GM23338 (cell line): ENCODE results near the gene CSPG5. TPM values are rescaled to one million over a fixed set of nuclear protein-coding genes. Genes with fewer than 3 reads are reported as not detected.

Experiments used
- ATAC-seq: fragments of 200-7000 bp; cut with Tn5 transposase; 3 replicates; pipeline ENCODE4 v1.9.1; 2020
- DNase-seq: peaks from one replicate; pipeline ENCODE4 v3.0.0-alpha.2; 2015; ENCODE audit warnings: low spot score
- H2AFZ ChIP-seq: fragments of 200-600 bp; sonication (generic); 2 replicates; pipeline ENCODE4 v1.8.0; 2016; ENCODE audit warnings: antibody characterized with exemption, mild to moderate bottlenecking, moderate library complexity
- H3F3A ChIP-seq: fragments of 200-600 bp; sonication (generic); replicated peaks from 2 replicates; pipeline ENCODE4 v1.8.0; 2017; ENCODE audit warnings: antibody characterized with exemption, mixed run types, low read depth
- H3K27ac ChIP-seq: fragments of 200-600 bp; sonication (generic); 2 replicates; pipeline ENCODE4 v1.6.1; 2016; ENCODE audit warnings: low read depth
- H3K27me3 ChIP-seq: fragments of 200-600 bp; sonication (generic); 2 replicates; pipeline ENCODE4 v1.8.0; 2016; ENCODE audit warnings: mild to moderate bottlenecking, mixed run types, moderate library complexity; ENCODE audit not compliant: insufficient read depth
- H3K36me3 ChIP-seq: fragments of 200-600 bp; sonication (generic); 2 replicates; pipeline ENCODE4 v1.8.0; 2016; ENCODE audit warnings: mild to moderate bottlenecking; ENCODE audit not compliant: insufficient read depth
- H3K4me1 ChIP-seq: fragments of 200-600 bp; sonication (generic); 2 replicates; pipeline ENCODE4 v1.8.0; 2016; ENCODE audit warnings: mild to moderate bottlenecking, moderate library complexity; ENCODE audit not compliant: insufficient read depth
- H3K4me2 ChIP-seq: fragments of 200-600 bp; sonication (generic); 2 replicates; pipeline ENCODE4 v1.7.1; 2017; ENCODE audit warnings: mixed run types
- H3K4me3 ChIP-seq: fragments of 200-600 bp; sonication (generic); 2 replicates; pipeline ENCODE4 v1.6.1; 2016; ENCODE audit warnings: mixed run types
- H3K79me2 ChIP-seq: fragments of 200-600 bp; sonication (generic); replicated peaks from 2 replicates; pipeline ENCODE4 v1.8.0; 2017; ENCODE audit warnings: mild to moderate bottlenecking; ENCODE audit not compliant: insufficient read depth
- H3K9me2 ChIP-seq: fragments of 200-600 bp; sonication (generic); 2 replicates; pipeline ENCODE4 v1.8.0; 2017; ENCODE audit not compliant: insufficient read depth
- H4K20me1 ChIP-seq: fragments of 200-600 bp; sonication (generic); replicated peaks from 2 replicates; pipeline ENCODE4 v1.8.0; 2017; ENCODE audit warnings: mild to moderate bottlenecking; ENCODE audit not compliant: insufficient read depth
- H3K27ac Mint-ChIP-seq: 2 replicates; pipeline ENCODE4 v1.8.0; 2020; ENCODE audit warnings: inconsistent platforms, mild to moderate bottlenecking, moderate library complexity, mixed read lengths
- H3K27me3 Mint-ChIP-seq: 3 replicates; pipeline ENCODE4 v1.8.0; 2022; ENCODE audit warnings: low read depth, mild to moderate bottlenecking, moderate library complexity, mixed read lengths, inconsistent platforms; ENCODE audit not compliant: insufficient read depth, poor library complexity
- H3K36me3 Mint-ChIP-seq: 3 replicates; pipeline ENCODE4 v1.8.0; 2021; ENCODE audit warnings: low read depth, mild to moderate bottlenecking, inconsistent platforms, moderate library complexity, mixed read lengths
- H3K4me1 Mint-ChIP-seq: 3 replicates; pipeline ENCODE4 v1.8.0; 2020; ENCODE audit warnings: mild to moderate bottlenecking, inconsistent platforms, mixed read lengths
- H3K4me3 Mint-ChIP-seq: 3 replicates; pipeline ENCODE4 v1.8.0; 2021; ENCODE audit warnings: moderate library complexity, mild to moderate bottlenecking, inconsistent platforms, mixed read lengths
- H3K9me3 Mint-ChIP-seq: 3 replicates; pipeline ENCODE4 v1.8.0; 2020; ENCODE audit warnings: moderate library complexity, mild to moderate bottlenecking, inconsistent platforms, mixed read lengths
- CREB1 ChIP-seq: fragments of 250-450 bp; sonication (Bioruptor Pico); IDR thresholded peaks from 2 replicates; pipeline ENCODE4 v1.5.0; 2020; ENCODE audit warnings: low read depth, mild to moderate bottlenecking, moderate library complexity
- ETS1 ChIP-seq: IDR thresholded peaks from 2 replicates; pipeline ENCODE4 v1.6.1; 2016; ENCODE audit warnings: antibody characterized with exemption
- EZH2 ChIP-seq: fragments of 200-600 bp; sonication (generic); IDR thresholded peaks from one replicate; pipeline ENCODE4 v1.8.0; 2017; ENCODE audit warnings: antibody characterized with exemption, mild to moderate bottlenecking, low read depth; ENCODE audit not compliant: unreplicated experiment
- EZH2phosphoT487 ChIP-seq: fragments of 200-600 bp; sonication (generic); IDR thresholded peaks from one replicate; pipeline ENCODE4 v1.8.1; 2018; ENCODE audit warnings: antibody characterized with exemption; ENCODE audit not compliant: unreplicated experiment
- JUNB ChIP-seq: IDR thresholded peaks from one replicate; pipeline ENCODE4 v1.6.1; 2016; ENCODE audit warnings: antibody characterized with exemption; ENCODE audit not compliant: unreplicated experiment
- NANOG ChIP-seq: IDR thresholded peaks from 2 replicates; pipeline ENCODE4 v1.6.1; 2016; ENCODE audit warnings: antibody characterized with exemption, borderline replicate concordance
- POLR2AphosphoS5 ChIP-seq: IDR thresholded peaks from 2 replicates; pipeline ENCODE4 v1.6.1; 2016; ENCODE audit warnings: antibody characterized with exemption, low read depth
- STAT1 ChIP-seq: IDR thresholded peaks from one replicate; pipeline ENCODE4 v1.6.1; 2016; ENCODE audit warnings: antibody characterized with exemption; ENCODE audit not compliant: unreplicated experiment
- ZNF114 ChIP-seq: fragments of 250-450 bp; sonication (Bioruptor Pico); IDR thresholded peaks from 2 replicates; pipeline ENCODE4 v1.5.0; 2020; ENCODE audit warnings: mild to moderate bottlenecking, moderate library complexity
- ZNF331 ChIP-seq: fragments of 250-450 bp; sonication (Bioruptor Pico); IDR thresholded peaks from 2 replicates; pipeline ENCODE4 v1.5.0; 2020; ENCODE audit warnings: low read depth, mild to moderate bottlenecking, moderate library complexity
- ZNF462 ChIP-seq: fragments of 250-450 bp; sonication (Bioruptor Pico); IDR thresholded peaks from 2 replicates; pipeline ENCODE4 v1.5.0; 2020; ENCODE audit warnings: mild to moderate bottlenecking, moderate library complexity
- polyA plus RNA-seq: library from polyadenylated mRNA; unstranded; fragments of >200 nt; fragmentation: Nextera tagmentation; extraction: Ambion mirVana; gene quantifications from 2 replicates; pipeline ENCODE4 v1.2.1, GENCODE V29; 2016
- total RNA-seq: library from RNA; depleted of rRNA; stranded (reverse); fragments of >200 nt; shearing (Covaris generic); gene quantifications from 2 replicates; pipeline ENCODE4 v1.2.3, GENCODE V29; 2014
- TF ChIP-seq, protein P1 (sequence below), 2 experiments: fragments of 200-600 bp in 1 of 2; sonication (generic) in 1 of 2; conservative IDR thresholded peaks; 2 replicates each; pipeline versions ENCODE4 v1.5.1 to v1.6.1; 2016 to 2017; ENCODE audit warnings: antibody characterized with exemption in 2 of 2, low read depth in 2 of 2, mild to moderate bottlenecking in 2 of 2, moderate library complexity in 1 of 2
- TF ChIP-seq, protein P2 (sequence below): IDR thresholded peaks from one replicate; pipeline ENCODE4 v1.6.1; 2018; ENCODE audit warnings: antibody characterized with exemption; ENCODE audit not compliant: unreplicated experiment

CSPG5 gene
- total and polyA plus RNA-seq, 2 experiments from 2014 or later = 0.86 to 4.3 TPM

- Histone ChIP-seq H3K4me2 (no peak overlapping the region), H3K27ac (peak overlapping the region; percentile 39; the same call in 1 of the 2 replicates), H3K9me2 (no peaks in the 10 kb centered on the region), H3F3A (peaks cover 30% of the 10 kb centered on the region; the same call in 1 of the 2 replicates), H3K4me1 (peaks cover 8% of the 10 kb centered on the region; the same call in 1 of the 2 replicates), H3K36me3 (peaks cover 43% of the 10 kb centered on the region), H3K4me3 (no peak overlapping the region), H4K20me1 (peaks cover 9% of the 10 kb centered on the region), H3K79me2 (no peaks in the 10 kb centered on the region), H2AFZ (no peak overlapping the region), H3K27me3 (peaks cover 2% of the 10 kb centered on the region; the same call in 1 of the 2 replicates)
- TF ChIP-seq ZNF462 (no peak), JUNB (no peak), CREB1 (no peak), ZNF331 (no peak), NANOG (no peak), ZNF114 (CRISPR knock-in tag) (no peak), ETS1 (no peak), POLR2AphosphoS5 (no peak), STAT1 (no peak), EZH2phosphoT487 (no peak), EZH2 (no peak)
- TF ChIP-seq, protein P1, sequence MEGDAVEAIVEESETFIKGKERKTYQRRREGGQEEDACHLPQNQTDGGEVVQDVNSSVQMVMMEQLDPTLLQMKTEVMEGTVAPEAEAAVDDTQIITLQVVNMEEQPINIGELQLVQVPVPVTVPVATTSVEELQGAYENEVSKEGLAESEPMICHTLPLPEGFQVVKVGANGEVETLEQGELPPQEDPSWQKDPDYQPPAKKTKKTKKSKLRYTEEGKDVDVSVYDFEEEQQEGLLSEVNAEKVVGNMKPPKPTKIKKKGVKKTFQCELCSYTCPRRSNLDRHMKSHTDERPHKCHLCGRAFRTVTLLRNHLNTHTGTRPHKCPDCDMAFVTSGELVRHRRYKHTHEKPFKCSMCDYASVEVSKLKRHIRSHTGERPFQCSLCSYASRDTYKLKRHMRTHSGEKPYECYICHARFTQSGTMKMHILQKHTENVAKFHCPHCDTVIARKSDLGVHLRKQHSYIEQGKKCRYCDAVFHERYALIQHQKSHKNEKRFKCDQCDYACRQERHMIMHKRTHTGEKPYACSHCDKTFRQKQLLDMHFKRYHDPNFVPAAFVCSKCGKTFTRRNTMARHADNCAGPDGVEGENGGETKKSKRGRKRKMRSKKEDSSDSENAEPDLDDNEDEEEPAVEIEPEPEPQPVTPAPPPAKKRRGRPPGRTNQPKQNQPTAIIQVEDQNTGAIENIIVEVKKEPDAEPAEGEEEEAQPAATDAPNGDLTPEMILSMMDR (conservative IDR thresholded peaks at IDR 0.05; ENCODE audit: low read depth in 2 of 2) = no peak
- TF ChIP-seq, protein P2, sequence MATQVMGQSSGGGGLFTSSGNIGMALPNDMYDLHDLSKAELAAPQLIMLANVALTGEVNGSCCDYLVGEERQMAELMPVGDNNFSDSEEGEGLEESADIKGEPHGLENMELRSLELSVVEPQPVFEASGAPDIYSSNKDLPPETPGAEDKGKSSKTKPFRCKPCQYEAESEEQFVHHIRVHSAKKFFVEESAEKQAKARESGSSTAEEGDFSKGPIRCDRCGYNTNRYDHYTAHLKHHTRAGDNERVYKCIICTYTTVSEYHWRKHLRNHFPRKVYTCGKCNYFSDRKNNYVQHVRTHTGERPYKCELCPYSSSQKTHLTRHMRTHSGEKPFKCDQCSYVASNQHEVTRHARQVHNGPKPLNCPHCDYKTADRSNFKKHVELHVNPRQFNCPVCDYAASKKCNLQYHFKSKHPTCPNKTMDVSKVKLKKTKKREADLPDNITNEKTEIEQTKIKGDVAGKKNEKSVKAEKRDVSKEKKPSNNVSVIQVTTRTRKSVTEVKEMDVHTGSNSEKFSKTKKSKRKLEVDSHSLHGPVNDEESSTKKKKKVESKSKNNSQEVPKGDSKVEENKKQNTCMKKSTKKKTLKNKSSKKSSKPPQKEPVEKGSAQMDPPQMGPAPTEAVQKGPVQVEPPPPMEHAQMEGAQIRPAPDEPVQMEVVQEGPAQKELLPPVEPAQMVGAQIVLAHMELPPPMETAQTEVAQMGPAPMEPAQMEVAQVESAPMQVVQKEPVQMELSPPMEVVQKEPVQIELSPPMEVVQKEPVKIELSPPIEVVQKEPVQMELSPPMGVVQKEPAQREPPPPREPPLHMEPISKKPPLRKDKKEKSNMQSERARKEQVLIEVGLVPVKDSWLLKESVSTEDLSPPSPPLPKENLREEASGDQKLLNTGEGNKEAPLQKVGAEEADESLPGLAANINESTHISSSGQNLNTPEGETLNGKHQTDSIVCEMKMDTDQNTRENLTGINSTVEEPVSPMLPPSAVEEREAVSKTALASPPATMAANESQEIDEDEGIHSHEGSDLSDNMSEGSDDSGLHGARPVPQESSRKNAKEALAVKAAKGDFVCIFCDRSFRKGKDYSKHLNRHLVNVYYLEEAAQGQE = no peak
- Mint-ChIP-seq H3K4me1 (peaks cover 18% of the 10 kb centered on the region), H3K36me3 (peaks cover 64% of the 10 kb centered on the region), H3K27me3 (peaks cover 13% of the 10 kb centered on the region), H3K27ac (no peak overlapping the region), H3K4me3 (no peak overlapping the region), H3K9me3 (no peaks in the 10 kb centered on the region)
- DNase-seq (no peak), ATAC-seq (no peak)
Measured at GRCh38 chr3:47586746-47587145, 8.1 kb upstream of the CSPG5 start.
